Measurements from ENCODE around the gene DRC1.
A peak's percentile ranks its signal among the peaks of the same experiment; 100 is the strongest.

Gene DRC1

DNA sequence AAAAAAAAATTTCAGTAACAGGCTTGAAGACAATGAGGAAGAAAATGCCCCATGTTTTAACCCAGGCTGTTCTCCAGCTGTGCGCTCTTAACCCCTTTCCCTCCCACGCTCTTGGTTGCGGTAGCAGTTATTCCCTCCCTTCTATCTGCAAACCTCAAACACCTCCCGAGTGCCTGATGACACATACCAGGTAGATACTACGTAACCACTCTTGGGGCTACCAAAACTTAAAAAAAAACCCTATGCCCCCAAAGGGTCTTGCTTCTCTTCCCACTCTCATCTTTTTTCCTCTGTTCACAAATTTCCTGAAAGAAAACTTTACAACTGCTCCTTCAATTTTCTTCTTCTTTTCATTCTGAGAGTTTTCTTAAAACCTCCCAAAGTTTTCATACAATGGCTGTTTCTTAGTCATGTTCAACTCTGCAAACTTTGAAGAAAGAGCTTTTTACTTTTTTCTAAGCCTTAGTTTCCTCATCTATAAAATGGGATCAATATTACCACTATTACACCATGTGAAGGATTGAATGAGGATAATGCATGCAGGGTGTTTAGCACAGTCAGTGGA lies 4.9 kb upstream of the DRC1 start:
- DNase-seq (ENCODE audit: low read depth in 2 of 3, low spot score in 1 of 3): peak; percentile 13 to 41 (median 26)

DNA sequence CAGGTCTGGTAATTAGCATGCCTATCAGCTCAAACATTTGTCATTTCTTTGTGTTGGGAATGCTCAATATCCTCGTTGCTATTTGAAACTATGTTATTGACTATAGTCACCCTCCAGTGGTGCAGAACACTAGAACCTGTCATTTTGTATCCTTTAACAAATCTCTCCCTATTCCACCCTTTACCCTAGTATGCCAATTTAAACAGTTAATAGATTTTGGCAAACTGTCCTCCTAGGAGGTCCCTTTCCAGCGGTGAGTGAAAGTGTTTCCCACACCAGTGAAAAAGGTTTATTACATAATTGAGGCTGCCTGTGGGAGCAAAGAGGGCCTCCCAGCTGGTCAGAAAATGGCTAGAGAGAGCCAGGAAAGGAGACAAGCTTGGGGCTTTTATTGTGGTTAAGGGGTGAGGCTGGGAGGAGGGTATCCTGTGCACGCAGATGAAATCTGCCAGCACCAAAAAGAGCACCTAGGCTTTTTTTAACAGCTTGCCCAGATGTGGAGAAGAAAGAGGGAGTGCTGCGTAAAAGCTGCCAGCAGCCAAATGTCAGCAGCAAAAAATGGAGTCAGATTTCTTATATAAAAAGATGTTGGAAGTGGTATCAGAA lies 1.8 kb upstream of the DRC1 start:
- DNase-seq (ENCODE audit: low read depth in 2 of 3, low spot score in 1 of 3): no peak

DNA sequence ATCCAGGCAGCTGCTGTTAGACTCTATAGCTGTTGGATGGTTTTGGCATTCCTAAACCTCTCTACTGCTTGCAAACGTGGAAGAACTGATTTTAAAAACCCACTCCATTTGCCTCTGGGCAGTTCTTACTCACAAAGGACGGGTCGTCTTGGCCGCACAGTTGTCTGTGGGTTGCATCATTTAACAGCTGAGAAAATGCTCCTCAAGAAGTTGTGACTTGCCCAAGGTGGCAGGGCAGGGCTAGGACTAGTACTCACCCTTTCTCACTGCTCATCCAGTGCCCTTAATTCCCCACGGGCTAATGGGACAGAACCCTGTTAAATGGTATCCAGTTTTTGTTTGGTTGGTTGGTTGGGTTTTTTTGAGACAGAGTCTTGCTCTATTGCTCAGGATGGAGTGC lies 997 bp upstream of the DRC1 start:
- no peak for DNase-seq (ENCODE audit: low read depth in 2 of 3, low spot score in 1 of 3)

DNA sequence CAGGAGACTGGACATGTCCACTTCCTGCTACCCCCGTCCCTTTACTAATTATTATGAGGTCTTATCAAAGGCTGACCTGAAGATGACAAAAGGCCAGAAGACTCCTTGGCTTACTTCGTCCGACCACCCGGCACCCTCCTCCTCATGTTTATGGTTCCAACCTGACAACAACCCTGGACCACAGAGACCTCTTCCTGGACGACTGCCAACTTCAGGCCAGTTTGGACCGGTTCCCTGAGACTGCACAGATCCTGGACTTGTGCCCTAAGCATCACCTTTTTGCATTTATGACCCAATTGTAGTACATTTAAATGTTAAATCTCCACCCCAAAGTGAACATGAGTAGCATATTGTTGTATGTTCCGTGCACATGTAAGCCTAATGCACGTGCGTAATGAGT lies 5.8 kb downstream of the DRC1 start:
- DNase-seq (ENCODE audit: low read depth in 2 of 3, low spot score in 1 of 3): no peak

DNA sequence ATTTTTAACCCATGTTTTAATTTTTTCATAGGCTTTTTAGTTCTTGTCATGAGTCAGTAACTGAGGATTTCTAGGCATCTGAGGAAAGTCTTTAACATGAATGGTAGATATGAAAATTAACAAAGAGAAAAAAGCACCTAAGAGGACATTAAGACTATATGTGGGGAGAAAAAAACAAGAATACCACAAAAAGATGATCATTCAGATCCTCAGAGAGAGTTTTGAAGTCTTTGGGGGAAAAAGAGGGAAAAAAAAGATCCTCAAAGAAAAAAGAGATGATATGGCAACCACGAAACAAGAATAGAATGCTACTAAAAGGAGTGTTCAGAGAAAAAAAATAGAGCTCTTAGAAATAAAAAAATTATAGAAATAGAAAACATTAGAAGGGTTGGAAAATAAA lies 8.1 kb downstream of the DRC1 start:
- no peak for DNase-seq (ENCODE audit: low read depth in 2 of 3, low spot score in 1 of 3)

DNA sequence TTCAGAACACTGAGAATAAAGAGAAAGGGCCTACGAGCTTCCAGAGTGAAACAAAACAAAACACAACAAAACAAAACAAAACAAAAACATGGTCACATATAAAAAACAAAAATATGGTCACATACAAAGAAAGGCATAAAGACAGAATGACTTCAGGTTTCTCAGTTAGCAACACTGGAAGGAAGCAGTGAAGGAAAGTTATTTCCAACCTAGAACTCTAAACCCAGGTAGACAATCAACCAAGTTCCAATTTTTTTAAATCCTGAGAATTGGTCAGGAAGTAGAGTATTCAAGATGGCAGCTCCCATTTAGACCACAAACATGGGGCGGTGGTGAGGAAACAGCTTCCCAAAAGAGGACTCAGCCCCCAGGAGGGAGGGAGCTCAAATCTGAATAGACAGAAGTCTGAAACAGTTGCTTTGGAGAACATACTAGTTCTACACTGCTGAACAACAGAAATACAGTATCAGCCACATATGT lies 9.1 kb downstream of the DRC1 start:
- DNase-seq (ENCODE audit: low read depth in 2 of 3, low spot score in 1 of 3): no peak

DNA sequence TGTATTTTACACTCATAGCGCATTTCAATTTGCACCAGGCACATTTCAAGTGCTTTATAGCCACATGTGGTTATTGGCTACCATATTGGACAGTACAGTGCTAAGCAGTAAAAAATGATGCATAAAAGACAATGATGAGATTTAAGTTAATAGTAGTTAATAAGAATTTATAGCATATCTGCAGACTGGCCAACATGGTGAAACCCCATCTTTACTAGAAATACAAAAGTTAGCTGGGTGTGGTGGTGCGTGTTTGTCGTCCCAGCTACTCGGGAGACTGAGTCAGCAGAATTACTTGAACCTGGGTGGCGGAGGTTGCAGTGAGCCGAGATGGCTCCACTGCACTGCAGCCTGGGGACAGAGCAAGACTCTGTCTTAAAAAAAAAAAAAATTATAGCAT lies 9.7 kb downstream of the DRC1 start:
- DNase-seq (ENCODE audit: low read depth in 2 of 3, low spot score in 1 of 3): no peak

DNA sequence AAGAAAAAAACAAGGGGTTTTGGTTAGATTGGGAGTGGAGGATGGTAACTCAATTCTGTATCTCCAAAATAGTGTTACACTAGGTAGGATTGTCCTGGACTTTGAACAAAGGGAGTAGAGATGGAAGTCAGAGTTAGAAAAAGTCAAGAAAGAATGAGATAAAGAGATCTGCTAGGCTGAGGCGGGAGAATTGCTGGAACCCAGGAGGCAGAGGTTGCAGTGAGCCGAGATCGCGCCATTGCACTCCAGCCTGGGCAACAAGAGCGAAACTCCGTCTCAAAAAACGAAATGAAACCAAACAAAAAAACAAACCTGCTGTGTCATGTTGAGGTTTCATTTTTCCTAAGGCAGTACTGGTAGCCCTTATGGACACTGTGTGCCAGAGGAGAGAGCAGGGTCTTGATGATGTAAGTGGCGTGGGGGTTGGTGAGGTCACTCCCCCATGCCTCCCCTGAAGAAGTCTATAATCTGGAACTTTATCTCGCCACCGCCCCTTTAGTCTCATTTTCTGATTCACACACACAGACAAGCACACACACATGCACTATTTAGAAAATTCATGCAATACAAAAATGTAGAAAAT lies 10.5 kb downstream of the DRC1 start:
- no peak for DNase-seq (ENCODE audit: low read depth in 2 of 3, low spot score in 1 of 3)

DNA sequence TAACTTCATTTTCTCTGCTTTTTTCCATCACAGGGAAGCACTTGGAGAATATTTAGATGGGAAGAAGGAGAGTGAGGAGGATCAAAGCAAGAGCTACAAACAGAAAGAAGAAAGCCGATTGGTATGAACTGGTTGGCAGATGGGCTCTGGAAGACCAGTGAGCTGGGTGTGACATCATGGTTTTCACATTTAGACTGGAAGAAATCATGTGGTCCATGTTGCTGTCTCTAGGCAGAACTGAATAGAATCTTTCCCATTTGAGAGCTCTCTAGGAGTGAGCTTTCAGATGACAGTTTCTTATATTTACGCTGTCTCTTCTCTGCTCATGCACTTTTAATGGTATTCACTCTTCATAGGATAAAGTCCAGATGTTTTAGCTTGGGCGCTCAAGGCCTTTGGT lies 12.6 kb downstream of the DRC1 start:
- DNase-seq (ENCODE audit: low read depth in 2 of 3, low spot score in 1 of 3): no peak

DNA sequence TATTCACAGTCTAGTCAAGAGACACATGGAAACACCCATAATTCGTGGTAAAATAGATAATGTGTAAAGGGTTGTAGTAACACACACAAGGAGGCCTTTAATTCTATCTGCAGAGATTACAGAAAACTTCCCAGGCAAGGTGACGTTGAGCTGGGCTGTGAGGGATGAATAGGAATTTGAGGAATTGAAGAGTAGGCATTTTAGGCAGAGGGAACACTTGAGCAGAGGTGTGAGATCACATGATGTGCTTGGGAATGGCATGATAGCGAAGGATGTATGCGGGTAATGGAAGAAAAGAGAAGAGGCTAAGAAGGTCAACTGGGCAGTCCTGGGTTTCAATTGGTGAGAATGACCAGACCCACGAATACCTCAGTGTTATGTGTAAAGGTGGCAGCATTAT lies 20.2 kb downstream of the DRC1 start:
- no peak for DNase-seq (ENCODE audit: low read depth in 2 of 3, low spot score in 1 of 3)

DNA sequence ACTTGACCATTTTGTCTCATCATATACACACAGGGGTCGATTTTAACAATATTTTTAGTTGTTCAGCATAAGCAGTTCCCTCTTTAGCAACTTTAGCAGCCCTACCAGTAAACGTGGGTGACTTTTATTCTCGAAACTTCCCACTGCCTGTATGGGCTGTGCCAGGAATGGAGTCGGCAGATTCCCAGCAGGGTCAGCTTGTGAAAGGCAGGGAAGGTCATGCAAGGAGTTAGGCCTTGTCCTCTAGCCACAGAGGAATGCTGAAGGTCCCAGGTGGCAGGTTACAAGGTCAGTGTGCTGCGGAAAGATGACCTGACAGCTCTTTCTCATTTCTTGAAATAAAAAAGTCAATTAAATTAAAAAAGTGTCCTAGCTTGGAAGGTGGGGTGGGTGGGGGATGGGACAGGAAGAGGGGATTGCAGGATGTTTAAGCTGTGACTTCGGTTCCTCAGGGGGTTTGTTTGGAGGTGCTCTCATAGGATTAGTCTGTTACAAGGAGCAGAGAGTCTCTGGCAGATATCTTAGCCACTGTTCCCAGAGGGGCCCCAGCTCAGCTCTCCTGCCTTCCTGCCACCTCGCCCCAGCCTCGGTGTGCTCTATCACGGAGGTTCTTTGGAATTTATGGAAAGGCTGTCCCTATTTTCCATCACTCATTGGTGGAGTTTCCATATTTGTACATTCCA lies 21.4 kb downstream of the DRC1 start:
- no peak for DNase-seq (ENCODE audit: low read depth in 2 of 3, low spot score in 1 of 3)

DNA sequence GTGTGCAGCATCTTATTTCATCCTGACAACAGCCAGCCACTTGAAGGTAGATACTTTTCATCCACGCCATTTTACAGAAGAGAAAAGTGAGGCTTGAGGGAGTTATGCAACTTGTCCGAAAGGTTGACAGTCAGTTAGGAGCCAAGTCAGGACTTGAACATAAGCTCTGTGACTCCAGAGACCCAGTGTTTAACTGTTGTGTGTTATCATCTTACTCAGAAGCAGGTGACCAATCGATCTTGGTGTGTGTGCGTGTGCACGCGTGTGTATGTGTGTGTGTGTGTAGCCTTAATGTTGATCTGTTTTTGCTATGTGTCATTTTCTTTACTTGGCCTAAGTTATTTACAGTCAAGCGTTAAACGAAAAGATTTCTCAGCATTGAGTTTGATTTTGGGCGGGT lies 22.0 kb downstream of the DRC1 start:
- no peak for DNase-seq (ENCODE audit: low read depth in 2 of 3, low spot score in 1 of 3)

DNA sequence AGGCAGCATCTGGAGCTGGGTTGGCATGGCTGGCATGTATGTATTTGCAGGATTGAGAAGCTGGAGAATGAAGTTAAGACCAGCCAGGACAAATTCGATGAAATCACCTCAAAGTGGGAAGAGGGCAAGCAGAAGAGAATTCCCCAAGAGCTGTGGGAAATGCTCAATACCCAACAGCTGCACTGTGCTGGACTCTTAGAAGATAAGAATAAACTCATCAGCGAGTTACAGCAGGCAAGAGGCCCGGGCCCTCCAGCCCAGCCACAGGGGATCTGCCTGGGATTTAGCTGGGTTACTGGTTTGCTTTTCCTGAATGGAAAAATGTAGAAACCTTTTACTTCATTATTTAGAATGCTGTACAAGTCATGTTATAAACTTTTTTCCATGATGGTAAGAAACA lies 22.5 kb downstream of the DRC1 start:
- no peak for DNase-seq (ENCODE audit: low read depth in 2 of 3, low spot score in 1 of 3)

DNA sequence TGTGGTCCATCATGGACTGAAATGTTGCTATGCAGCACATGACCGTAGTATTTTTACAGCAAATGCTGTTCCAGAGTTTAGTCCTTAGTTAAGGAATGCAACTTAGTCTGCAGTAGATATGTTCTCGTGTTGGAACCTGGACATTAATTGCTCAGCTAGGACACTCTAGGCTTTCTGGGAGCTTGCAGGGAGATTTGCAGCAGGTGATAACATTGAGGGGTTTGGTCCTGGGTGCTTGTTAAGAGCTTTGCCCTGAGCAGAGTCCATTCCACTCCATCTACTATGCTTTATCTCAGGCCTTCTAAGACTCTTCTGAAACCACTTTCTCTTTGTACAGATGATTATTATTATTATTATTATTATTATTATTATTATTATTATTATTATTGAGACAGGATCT lies 27.1 kb downstream of the DRC1 start:
- DNase-seq (ENCODE audit: low read depth in 2 of 3, low spot score in 1 of 3): no peak

DNA sequence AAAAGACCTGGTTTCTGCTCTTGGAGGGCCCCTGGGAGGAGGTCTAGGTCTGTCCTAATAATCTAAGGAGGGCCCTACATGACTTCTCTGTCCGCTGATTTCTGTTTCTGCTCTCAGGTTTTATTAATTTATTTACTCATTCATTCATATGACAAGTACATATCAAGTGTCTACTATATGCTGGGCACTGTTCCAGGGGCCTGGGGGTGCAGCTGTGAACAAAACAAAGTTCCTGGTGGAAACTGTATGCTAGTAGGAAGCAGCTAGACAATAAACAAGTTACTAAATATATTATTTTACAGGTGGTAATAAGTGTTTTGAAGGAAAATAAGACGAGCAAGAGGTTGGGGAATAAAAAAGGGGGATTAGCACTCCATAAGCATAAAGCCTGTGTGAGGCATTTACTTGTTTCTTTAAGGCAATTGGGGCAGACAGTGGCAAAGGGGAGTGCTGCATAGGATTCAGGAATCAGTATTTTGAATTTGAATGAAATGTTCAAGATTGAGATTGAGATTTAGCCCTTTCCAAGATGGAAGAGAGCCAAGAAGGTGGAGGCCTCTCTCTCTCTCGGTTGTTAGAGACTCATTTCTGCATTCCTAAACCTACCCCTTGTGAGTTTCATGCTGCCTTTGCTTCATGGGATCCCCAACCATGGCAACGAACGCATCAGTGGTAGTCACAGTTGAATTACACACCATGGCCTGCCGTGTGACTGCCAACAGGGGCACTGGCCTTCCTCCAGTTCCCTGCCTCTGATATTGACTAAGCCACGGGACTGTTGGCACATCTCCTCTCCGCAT lies 28.3 kb downstream of the DRC1 start:
- no peak for DNase-seq (ENCODE audit: low read depth in 2 of 3, low spot score in 1 of 3)

DNA sequence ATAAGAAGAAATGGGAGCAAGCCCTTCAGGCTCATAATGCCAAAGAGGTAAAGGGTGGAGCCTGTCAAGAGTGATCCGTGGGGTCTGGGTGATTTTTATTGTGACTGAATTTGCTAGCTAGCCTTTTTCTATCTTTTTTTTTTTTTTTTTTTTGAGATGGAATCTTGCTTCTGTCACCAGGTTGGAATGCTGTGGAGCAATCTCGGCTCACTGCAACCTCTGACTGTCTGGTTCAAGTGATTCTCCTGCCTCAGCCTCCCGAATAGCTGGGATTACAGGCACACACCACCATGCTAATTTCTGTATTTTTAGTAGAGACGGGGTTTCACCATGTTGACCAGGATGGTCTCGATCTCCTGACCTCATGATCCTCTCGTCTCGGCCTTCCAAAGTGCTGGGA lies 29.1 kb downstream of the DRC1 start:
- DNase-seq (ENCODE audit: low read depth in 2 of 3, low spot score in 1 of 3): no peak

DNA sequence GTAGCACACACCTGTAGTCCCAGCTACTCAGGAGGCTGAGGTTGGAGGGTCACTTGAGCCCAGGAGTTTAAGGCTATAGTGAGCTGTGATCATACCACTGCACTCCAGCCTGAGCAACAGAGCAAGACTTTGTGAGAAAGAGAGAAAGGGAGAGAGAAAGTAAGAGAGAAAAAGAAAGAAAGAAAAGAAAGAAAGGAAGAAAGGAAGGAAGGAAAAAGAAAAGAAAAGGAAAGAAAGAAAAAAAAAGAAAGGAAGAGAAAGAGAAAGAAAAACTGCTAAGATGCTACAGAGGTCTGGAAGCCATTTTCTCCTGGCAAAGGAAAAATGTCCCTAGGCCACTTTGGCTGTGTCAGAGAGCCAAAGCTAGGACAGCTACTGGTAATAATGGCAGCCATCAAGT lies 30.6 kb downstream of the DRC1 start:
- DNase-seq (ENCODE audit: low read depth in 2 of 3, low spot score in 1 of 3): no peak

DNA sequence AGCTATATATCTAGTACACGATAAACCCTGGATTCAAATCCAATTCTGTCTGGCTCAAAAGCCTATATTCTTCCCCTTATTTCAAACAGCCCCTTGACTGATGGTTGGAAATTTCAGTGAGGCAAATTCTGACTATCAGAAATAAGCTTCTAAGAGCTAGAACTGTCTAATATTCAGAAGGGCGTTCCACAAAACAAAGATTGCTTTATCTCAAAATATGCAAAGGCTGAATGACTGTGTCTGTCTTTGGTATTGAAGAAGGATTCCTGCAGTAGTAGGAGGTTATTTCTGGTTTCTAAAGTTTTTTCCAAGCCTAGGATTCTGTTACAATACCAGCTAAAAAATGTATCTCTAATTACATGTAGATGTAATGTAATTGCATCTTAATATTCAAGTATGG lies 31.1 kb downstream of the DRC1 start:
- DNase-seq (ENCODE audit: low read depth in 2 of 3, low spot score in 1 of 3): no peak

DNA sequence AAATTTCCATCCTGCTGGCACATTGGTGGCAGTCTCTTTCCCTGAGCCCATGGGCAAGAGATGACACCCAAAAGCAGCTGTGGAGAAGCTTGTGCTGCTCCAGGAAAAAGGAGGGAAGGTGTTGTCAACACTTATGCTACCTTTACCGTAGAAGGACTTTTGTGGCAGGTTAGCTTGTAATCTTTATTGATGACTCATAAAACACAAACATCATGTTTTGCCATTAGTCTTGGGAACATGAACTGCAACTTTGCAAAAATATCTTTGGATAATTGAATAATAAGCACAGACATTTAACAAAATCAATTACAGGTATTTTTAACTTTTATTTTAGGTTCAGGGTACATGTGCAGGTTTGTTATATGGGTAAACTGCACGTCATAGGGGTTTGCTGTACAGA lies 33.4 kb downstream of the DRC1 start:
- DNase-seq (ENCODE audit: low read depth in 2 of 3, low spot score in 1 of 3): no peak

DNA sequence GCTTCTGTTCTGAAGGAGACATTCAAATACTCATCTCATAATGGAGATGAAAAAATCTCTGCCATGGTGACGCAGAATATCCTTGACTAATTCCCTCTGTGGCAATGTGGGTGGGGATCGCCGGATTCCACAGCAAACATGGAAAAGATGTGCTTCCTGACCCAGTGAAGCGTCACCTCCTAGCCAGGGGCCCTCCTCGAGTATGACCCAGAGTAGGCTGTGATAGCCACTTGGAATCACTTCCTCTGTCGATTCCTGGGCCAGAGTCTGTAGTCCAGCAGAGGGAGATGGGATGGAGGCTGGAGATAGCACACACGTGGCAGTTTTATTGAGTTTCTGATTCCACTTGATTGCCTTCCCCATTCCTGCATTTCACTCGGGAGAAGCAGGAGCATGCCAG lies 36.8 kb downstream of the DRC1 start:
- no peak for DNase-seq (ENCODE audit: low read depth in 2 of 3, low spot score in 1 of 3)

DNA sequence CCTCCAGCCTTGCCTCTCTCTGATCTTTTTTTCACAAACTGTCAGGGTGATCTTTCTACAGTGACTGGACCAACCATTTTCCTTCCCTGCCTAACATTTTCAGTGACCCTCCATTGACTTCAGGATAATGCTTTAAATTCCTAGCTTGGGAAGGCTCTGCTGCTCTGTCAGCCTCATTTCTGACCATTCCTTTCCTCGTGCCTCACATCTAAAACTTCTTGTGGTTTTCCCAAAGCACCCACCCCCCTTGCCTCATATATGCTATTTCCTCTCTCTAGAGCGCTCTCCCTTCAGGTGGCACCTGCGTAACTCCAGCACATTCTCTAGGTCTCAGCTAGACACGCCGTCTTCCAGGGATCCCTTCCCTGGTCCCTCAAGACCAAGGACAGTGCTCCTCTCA lies 37.2 kb downstream of the DRC1 start:
- no peak for DNase-seq (ENCODE audit: low read depth in 2 of 3, low spot score in 1 of 3)

DNA sequence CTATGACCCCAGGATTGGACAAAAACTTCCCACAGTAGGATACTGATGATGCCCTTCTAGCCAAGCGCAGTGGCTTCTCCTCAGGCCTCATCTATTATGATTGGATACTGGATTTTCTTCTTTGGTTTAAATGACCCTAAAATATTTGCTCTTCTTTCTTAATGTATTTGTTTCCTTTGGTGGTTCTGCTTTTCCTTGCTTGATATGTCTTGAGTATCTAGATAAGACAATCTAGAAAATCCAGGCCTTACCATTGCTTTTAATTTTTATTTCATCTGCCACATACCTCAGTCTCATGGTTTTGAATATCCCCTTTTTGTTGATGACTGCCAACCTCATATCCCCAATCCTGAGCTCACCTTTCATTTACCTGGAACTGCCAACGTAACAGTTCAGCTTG lies 40.6 kb downstream of the DRC1 start:
- no peak for DNase-seq (ENCODE audit: low read depth in 2 of 3, low spot score in 1 of 3)
